ENCODE results near the gene STK39.

STK39 gene

DNA sequence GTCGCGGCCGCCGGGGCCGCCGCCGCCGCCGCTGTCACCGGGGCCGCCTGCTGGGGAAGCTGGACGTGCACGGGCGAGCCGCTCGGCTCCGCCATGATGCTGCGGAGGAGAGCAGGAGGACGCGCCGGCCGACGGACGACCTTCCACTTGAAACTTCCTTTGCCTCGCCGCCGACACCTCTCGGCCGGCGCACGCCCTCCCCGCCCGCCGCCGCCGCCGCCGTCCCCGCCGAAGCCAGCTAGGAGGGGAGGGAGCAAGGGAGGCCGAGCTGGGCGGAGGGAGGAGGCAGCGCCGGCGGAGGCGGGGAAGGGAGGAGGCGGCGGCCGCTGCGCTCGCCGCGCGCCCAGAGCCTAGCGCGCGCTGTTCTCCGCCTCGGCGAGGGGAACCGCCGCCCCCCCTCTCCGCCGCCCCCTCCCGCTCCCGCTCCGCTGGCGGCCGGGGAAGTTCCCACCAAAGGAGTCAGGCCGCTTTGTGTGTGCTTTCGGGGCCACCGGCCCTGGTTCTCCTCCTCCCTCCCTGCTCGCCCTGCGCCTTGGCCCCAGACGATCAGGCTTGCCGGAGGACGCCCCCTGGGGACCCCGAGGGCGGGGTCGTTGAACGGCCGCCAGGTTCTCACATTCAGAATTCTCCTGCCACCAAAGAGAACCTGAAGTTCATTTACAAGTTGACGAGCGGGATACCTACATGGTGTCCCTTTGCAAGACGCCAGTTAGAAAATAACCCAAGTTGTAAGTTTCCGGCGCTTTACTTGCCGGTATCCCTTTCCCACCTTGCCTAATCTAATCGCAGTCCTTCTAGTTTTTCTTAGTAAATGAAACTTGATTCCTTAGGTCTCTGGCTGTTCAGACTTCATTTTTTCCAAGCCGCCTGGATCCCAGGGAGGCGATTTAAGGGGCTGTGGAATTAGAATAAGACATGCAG lies at the start of gene STK39:
Gene STK39 (minus strand): TSS at position 255 of the 921 bp plus-strand sequence. CDS start 160 bp downstream, at position 95.
- no peak for TF ChIP-seq GATA3 (IDR thresholded peaks at IDR 0.05; ENCODE audit: low read depth, low read length)
- TF ChIP-seq GATA2 (IDR thresholded peaks at IDR 0.05; ENCODE audit: low read depth, low read length): no peak

DNA sequence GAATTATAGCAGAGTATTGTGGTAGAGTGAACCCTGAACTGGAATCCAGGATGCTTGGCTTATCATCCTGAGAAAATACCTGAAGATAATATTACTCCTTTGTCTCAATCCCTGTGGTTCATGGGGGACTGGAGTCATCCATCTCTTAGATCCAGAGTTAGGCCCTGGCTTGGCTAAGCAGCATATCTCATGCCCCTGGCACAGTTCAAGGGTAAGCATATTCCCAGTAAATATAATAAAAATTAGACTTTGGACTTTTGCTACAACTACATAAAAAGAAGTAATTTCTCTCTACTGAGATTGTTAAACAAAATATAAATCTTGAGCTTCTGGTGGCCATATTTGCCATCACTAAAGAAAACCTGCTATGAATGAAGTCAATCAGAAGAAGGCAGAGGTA lies 47.7 kb upstream of the STK39 start:
- no peak for TF ChIP-seq GATA3 (IDR thresholded peaks at IDR 0.05; ENCODE audit: low read depth, low read length)
- TF ChIP-seq GATA2 (IDR thresholded peaks at IDR 0.05; ENCODE audit: low read depth, low read length): no peak

DNA sequence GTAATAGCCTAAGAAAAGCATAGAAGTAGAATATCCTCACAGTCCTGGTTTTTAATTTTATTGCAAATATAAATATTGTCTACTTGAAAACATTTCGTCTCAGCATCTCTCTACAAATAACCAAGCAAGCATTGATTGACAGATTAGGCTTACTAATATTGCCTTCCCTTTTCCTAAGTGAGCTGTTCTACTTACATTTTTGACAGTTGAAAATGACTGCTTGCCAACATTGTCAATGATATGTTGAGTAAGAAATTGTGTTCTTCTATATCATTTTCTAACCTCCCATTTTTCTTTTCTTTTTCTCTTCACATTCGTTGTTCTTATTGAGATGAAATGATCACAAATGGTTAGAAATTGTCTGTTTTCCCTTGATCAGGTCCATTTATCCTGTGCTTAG lies 47.0 kb upstream of the STK39 start:
- TF ChIP-seq GATA2 (IDR thresholded peaks at IDR 0.05; ENCODE audit: low read depth, low read length): no peak
- TF ChIP-seq GATA3 (IDR thresholded peaks at IDR 0.05; ENCODE audit: low read depth, low read length): no peak

DNA sequence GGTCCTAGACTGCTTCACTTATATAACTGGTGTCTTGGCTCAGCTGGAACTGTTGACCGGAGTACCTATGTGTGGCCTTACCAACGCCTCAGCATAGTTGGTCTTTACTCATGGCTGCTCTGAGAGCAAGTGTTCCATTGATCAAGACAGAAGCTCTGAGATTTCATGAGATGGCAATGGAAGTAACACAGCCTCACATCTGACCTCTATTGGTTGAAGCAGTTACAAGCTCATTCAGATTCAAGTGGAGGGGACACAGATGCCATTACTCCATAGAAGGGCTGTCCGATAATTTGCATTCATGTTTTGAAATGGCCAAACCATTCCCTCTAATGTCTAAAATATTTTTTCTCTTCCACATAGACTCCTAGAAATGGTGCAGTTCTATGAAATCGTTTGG lies 46.4 kb upstream of the STK39 start:
- no peak for TF ChIP-seq GATA2 (IDR thresholded peaks at IDR 0.05; ENCODE audit: low read depth, low read length)
- no peak for TF ChIP-seq GATA3 (IDR thresholded peaks at IDR 0.05; ENCODE audit: low read depth, low read length)

DNA sequence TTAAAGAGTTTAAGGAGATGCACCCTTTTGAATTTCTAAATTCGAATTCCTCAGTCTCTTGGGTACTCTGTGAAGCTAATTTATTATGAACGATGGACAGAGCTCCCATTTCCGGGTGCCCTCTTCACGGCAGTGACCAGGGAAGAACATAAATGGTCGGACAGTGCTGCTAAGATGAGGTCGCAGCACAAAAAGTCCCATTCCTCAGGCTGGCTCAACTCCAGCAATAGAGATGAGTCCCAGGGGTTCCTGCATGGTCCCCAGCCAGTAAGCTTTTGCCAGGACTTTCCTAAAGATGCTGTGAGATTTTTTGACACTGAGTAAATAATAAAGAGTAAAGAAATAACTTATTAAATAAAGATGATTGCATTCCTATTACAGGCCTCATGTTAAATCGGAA lies 43.0 kb upstream of the STK39 start:
- no peak for TF ChIP-seq GATA3 (IDR thresholded peaks at IDR 0.05; ENCODE audit: low read depth, low read length)
- no peak for TF ChIP-seq GATA2 (IDR thresholded peaks at IDR 0.05; ENCODE audit: low read depth, low read length)

DNA sequence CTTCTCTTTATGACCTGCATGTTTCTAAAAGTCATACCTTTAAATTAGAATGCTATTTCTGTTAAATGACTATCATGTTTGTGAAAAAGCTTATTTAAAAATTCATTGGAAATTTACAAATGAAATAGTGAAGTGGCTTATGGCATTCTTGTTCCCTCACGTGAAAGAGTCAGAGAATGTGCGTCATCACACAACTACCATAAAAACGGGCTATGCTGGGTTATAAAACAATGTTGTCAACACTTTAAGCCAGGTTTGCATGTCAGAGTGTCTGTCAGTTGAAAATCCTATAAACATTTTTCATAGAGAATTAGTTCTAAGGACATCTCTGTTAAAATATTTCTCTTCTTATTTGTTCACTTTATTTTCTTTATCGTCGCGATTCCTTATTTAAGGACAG lies 42.5 kb upstream of the STK39 start:
- TF ChIP-seq GATA2 (IDR thresholded peaks at IDR 0.05; ENCODE audit: low read depth, low read length) (no peak), GATA3 (IDR thresholded peaks at IDR 0.05; ENCODE audit: low read depth, low read length) (no peak)

DNA sequence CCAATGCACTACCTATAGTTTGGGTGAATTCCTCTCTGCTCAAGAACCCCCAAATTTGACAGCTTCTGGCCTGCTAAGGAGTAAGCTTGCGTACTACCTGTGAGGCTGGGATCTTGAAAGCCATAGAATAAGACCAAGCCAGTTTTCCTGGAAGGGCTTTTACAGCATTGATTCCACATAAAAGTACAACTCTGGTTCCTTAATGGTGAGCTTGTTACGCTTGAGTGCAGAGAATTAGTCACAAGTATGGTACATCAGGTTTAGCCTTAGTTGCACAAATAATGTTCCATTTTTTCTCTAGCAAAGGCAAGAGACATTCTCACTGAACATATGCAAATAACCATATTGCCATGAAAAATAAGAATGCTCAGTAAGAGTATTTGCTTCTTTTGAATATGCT lies 39.1 kb upstream of the STK39 start:
- TF ChIP-seq GATA3 (IDR thresholded peaks at IDR 0.05; ENCODE audit: low read depth, low read length) (no peak), GATA2 (IDR thresholded peaks at IDR 0.05; ENCODE audit: low read depth, low read length) (no peak)

DNA sequence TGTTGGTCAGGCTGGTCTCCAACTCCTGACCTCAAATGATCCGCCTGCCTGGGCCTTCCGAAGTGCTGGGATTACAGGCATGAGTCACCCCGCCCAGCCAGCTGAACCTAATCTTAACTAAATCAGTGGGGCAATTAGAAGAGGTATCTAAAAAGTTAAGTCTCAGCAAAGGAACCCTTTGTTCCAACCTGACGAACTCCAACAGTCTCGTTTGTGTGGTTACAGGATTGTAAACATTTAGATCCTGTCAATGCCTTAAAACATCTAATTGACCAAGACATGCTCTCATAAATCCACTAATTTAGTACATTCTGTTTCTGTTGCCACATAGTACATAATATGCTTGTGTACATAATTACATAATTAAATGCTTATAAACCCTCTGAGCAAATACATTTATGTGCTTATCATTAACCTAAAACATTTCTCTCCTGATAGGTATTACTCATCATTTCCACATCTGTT lies 31.1 kb upstream of the STK39 start:
- TF ChIP-seq GATA3 (IDR thresholded peaks at IDR 0.05; ENCODE audit: low read depth, low read length): no peak
- no peak for TF ChIP-seq GATA2 (IDR thresholded peaks at IDR 0.05; ENCODE audit: low read depth, low read length)

DNA sequence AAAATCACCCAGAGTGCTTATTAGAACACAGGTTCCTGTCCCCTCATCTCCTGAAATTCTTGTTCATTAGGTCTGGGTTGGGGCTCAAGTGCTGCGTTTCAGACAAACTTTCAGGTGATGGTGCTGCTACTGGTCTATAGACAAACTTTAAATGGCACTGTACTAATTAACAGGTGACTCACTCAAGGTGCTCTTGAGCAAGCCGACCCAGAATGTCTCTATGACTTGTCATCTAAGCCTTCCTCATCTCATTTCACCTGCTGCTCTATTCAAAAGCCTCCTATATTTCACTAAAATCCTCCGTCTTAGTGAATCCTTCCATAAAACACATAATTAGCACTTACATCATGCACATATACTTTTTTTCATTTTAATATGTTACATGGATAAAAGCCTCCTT lies 29.9 kb upstream of the STK39 start:
- TF ChIP-seq GATA2 (IDR thresholded peaks at IDR 0.05; ENCODE audit: low read depth, low read length): no peak

DNA sequence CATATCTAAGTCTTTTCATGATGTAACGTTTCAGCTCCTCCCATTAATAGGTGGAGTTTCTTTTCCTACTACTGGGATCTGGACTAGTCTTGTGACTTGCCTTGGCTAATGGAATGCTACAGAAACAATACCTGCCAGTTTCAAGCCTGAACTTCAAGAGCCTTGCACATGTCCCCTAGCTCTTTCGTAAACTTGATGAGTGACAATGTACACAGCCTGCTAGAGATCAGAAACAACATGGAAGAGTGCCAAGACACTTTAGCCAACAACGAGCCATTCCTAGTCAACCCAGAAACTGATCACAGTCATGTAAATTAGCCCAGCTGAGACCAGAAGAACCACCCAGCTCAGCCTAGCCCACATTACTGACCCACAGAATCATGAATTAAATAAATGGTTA lies 24.8 kb upstream of the STK39 start:
- TF ChIP-seq GATA2 (IDR thresholded peaks at IDR 0.05; ENCODE audit: low read depth, low read length) (no peak), GATA3 (IDR thresholded peaks at IDR 0.05; ENCODE audit: low read depth, low read length) (no peak)

DNA sequence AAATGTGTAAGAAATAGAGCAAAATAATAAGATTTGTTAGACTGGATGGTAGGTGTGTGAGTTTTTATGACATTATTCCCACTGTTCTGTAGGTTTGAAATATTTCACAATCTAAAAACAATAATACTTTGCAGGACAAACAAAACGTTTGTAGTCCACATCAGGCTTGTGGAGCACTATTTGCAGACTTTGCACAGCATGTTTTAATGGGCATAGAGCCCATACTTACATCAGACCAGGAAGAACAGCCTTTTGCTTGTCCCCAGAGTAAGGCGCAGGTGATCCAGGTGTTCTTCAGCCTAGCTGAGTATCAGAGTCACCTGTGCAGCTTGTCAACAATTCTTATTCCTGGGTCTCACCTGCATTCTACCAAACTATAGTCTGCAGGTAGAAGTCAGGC lies 9.1 kb upstream of the STK39 start:
- no peak for TF ChIP-seq GATA3 (IDR thresholded peaks at IDR 0.05; ENCODE audit: low read depth, low read length)
- TF ChIP-seq GATA2 (IDR thresholded peaks at IDR 0.05; ENCODE audit: low read depth, low read length): no peak

DNA sequence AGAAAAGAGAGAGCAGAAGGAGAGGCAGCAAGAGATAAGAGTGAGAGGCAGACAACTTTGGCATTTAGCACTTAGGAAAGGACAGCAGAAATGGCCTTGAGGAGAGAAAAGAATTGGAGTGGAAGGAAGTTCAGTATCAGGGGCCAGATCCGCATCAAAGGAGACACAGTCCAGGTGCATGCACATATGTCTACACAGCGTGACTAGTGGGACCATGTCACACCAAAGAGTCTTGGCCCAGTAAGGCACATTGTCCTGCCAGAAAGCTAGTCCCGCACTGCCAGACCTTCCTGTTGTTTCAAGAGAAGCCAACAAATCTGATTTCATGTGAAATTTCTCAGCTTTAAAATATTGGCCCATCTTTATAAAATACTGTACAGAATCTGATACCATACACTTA lies 8.5 kb upstream of the STK39 start:
- TF ChIP-seq GATA3 (IDR thresholded peaks at IDR 0.05; ENCODE audit: low read depth, low read length) (no peak), GATA2 (IDR thresholded peaks at IDR 0.05; ENCODE audit: low read depth, low read length) (no peak)

DNA sequence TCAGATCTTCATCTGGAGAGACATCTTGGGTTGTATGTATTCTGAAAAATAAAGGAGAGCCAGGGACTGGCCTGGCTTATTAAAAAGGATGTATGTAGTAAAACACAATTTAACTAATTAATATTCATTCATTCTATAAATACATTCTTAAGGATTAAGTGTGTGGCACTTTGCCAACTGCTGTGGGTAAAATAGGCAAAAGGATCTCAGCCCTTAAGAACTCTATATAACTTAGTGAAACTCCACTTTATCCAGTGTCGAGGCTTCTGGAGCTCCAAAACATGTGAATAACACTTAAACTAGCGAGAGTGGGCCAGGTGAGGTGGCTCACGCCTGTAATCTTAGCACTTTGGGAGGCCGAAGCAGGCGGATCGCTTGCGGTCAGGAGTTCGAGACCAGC lies 7.7 kb upstream of the STK39 start:
- no peak for TF ChIP-seq GATA3 (IDR thresholded peaks at IDR 0.05; ENCODE audit: low read depth, low read length)
- no peak for TF ChIP-seq GATA2 (IDR thresholded peaks at IDR 0.05; ENCODE audit: low read depth, low read length)

DNA sequence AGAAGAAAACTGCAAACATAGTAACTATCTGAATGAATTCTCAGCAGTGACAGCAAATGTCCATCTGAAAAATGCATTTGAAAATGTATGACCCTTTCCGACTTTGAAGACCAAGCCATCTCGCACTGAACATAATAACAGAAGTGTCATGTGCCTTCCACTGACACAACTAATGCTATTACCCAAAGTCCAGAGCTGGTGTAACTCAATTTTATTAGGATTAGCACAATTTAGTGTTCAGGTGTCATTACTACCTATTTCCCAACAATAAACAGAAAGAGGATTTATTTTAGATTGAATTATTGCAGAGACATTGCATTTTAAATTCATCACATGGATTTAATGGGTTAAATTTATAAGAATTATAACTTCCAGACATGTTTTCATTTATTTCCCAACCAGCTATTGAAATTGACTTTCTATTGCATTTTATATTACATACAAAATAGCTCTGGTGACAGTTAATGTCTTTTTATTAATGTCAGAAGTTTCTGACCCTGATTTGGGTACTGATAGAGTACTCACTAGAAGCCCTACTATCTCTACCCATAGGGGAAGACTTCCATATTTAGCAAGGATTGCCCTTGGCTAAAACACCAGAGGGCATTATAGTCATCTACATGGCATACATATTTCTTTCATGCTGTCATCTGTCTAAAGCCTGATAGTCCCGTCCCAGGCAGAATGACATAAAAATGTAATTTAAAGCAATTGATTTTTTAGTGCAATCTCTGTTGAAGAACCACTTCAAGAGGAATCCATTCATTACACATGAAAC lies 7.0 kb upstream of the STK39 start:
- no peak for TF ChIP-seq GATA2 (IDR thresholded peaks at IDR 0.05; ENCODE audit: low read depth, low read length)
- TF ChIP-seq GATA3 (IDR thresholded peaks at IDR 0.05; ENCODE audit: low read depth, low read length): peak; percentile 61

DNA sequence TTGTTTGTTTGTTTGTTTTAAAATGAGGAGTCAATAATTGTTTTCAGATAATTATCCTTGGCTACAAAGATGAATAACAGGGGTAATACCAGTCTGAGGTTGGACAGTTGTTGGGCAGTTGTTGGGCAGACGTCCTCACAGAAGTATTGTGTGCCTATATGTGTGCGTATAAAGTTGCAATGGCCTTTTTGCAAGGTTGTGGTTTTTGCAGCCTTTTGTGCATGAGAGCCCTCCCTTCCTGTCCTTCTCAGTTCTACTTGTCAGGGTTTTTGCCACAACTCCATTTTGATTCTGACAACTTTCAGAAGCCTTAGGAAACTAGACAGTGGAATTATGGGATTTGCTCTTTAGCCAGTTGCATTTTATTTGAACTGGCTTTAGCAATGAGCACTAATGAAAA lies 6.0 kb upstream of the STK39 start:
- TF ChIP-seq GATA2 (IDR thresholded peaks at IDR 0.05; ENCODE audit: low read depth, low read length) (no peak), GATA3 (IDR thresholded peaks at IDR 0.05; ENCODE audit: low read depth, low read length) (no peak)

All from SH-SY5Y (cell line).